A549 treated with Mapracorat at 1 μM for 4 hours (cell line): ENCODE data around the gene TM2D1. TPM values are rescaled to one million over a fixed set of nuclear protein-coding genes. Genes with fewer than 3 reads are reported as not detected.

Experiments
- total RNA-seq: library from RNA; stranded (reverse); fragments of 200-300 nt; extraction: Qiagen RNA extraction; gene quantifications from 5 replicates; pipeline ENCODE4 v1.2.3, GENCODE V29; 2022

TM2D1 gene
- total RNA-seq, result 21.0 to 29.0 TPM (median 23.8 TPM) in 5 replicates

DNA sequence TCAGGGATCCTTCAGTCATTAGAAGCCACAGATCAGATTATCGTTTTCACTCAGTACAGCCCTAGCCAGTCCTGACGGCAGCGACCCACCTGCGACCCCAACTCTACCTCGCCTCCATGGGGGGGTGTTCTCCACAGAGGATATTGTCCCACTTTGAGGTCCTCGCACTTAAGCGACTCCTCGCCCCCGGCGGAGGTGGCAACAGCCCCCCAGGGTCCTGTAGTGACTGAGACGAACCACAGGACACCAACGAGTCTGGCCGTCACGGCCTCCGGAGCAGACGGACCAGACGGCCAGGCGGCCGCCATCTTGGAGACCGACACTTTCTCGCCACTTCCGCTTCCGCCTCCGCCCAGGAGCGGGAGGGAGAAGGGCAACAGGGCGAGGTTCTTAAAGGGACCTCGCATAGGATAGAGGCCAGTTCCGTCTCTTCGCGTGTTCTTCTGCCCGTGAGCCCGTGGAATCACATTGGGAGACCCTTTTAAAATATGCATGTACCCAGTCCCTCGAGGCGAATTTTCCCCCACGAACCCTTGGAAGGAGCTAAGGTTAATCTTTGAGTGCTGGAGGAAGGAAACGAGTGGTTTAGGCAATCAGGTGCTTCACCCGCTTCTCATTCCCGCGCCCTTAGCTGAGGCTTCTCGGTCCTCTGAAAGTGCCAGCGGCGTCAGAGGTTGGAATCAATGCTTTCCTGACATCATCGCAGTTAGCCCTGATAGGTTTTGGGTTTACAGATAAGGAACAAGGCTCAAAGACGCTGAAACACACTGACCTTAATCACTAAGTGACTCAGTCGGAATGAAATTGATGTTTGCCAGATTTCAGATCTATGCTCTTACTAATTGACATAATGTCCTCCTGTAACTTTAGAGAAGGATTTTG, at the start of gene TM2D1:
TSS of gene TM2D1 (minus strand) at position 329 of the 882 bp plus-strand sequence. CDS start at position 308, 21 bp downstream.

DNA sequence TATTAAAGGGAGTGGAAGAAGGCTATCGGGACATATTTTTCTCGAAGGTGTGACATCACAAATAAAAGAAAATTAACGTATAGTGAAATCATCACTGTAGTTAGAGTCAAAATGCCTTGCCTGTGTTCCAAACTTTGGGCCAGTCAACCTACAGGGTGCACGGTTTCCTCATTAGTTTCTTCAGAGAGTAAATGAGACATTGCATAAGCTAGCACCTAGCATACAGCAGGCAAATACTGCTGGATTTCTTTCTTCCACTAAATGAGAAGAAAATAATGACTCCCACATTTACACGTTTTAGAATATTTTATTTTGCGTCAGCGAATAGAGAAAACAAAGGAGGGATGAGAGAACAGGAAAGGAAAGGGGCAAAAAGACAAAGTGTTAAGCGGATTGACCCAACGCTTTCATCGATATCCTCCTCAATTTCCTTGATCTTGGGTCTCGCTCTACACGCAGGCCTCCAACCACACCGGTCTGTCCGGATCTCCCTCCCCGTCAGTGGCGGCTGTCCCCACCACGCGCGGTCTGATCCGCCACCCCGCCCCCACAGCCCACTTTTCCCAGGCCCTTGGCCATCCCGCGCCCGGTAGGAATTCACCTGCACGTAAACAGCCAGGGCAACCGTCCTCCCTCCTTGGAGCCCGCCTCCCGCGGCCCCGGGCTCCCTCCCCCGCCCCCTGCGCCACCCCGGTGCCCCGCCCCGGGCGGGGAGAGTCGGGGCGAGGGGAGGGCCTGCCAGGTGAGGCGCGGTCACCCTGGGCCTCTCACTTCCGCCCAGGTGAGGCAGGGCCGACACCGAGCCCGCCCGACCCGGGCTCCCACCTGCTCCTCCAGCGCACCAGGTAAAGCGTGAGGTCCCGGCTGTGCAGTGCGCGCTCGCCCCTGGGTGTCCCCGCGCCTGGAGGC, 17.0 kb upstream of the TM2D1 start, which contains the start of gene PATJ:
TSS of gene PATJ (plus strand) at position 770 of the 909 bp plus-strand sequence. CDS start 20,413 bp downstream, outside the sequence.

Other genes with a start within 250 kb of the TM2D1 start
- gene PATJ, start 17.3 kb upstream of the TM2D1 start, total RNA-seq, result 3.1 to 5.0 TPM (median 3.8 TPM) in 5 replicates